Duodenal mucosa (tissue), 2 donors: Measurements from ENCODE around the gene GGTLC2.
"Not testable (repeated sequence)": the region's sequence is repeated elsewhere in the genome, so short reads cannot be mapped to it uniquely, and the experiment has no call there.

Experiments
- H3K27ac ChIP-seq: one replicate; pipeline ENCODE4 v1.7.0; 2013; ENCODE audit warnings: low read depth, low read length
- H3K27me3 ChIP-seq, 2 donors: one replicate each; pipeline ENCODE4 v1.7.0; 2013; ENCODE audit warnings: low read length in 2 of 2, control low read depth in 1 of 2; ENCODE audit not compliant: insufficient read depth in 2 of 2, control insufficient read depth in 1 of 2
- H3K36me3 ChIP-seq, 2 donors: one replicate each; pipeline ENCODE4 v1.7.0; 2013; ENCODE audit warnings: low read length in 2 of 2, control low read depth in 1 of 2; ENCODE audit not compliant: insufficient read depth in 2 of 2, control insufficient read depth in 1 of 2
- H3K4me1 ChIP-seq, 2 donors: one replicate each; pipeline ENCODE4 v1.7.0; 2013; ENCODE audit warnings: low read length in 2 of 2, control low read depth in 1 of 2; ENCODE audit not compliant: insufficient read depth in 2 of 2, control insufficient read depth in 1 of 2
- H3K4me3 ChIP-seq, 2 donors: one replicate each; pipeline ENCODE4 v1.7.0; 2013; ENCODE audit warnings: low read length in 2 of 2, low read depth in 1 of 2
- H3K9ac ChIP-seq, 2 donors: one replicate each; pipeline ENCODE4 v1.7.0; 2013; ENCODE audit warnings: low read length in 2 of 2, low read depth in 1 of 2
- H3K9me3 ChIP-seq, 2 donors: one replicate each; pipeline ENCODE4 v1.7.0; 2013; ENCODE audit warnings: low read length in 2 of 2, control low read depth in 1 of 2; ENCODE audit not compliant: control insufficient read depth in 1 of 2

GGTLC2 gene

DNA sequence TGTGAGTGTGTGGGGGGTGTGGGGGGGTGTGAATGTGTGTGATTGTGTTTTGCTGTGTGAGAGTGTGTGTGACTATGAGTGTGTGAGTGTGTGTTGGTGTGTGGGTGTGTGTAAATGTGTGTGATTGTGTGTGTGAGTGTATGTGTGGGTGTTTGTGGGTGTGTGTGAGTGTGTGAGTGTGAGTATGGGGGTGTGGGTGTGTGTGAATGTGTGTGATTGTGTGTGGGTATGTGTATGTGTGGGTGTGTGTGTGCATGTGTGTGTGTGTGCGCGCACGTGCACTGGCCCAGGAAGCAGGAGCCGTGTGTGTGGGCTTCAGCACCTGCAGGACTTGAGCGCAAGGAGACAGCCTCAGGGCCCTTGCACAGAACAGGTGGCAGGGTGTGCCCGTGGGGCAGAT lies 8.2 kb downstream of the GGTLC2 start:
- not testable (repeated sequence) for H3K27me3 ChIP-seq, H3K4me3 ChIP-seq, H3K9ac ChIP-seq, H3K27ac ChIP-seq, H3K4me1 ChIP-seq, H3K9me3 ChIP-seq, H3K36me3 ChIP-seq

DNA sequence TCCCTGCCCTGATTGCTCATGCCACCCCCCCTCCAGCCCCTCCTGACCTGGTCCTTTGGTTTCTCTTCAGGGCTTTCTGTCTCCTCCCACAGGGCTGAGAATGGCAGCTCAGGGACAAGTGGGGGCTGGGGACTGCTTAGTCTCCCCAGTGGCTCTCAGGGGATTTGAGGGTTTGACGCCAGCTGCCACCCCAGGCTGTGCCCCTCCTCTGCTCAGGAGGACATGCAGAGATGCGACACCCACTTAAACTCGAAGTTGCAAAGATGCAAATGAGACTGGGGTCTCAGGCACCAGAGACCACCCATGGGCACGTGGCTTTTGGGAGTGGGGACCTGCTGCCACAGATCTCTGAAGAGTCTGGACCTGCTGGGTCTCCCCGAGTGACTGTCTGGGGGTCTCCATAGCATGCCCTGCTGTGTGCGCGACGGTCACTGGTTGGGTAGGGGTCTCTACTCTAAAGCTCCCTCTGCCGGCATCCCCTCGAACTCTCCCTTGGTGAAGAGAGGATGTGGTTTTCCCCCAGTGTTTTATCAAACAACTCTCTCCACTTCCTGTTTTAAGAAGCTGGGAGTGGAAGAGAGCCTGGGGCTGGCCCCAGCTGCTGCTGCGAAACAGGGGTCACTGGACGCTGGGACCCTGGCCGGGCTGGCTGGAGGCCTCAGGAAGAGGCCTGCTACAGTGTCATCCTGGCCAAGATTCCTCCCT lies 9.4 kb downstream of the GGTLC2 start:
- not testable (repeated sequence) for H3K4me3 ChIP-seq, H3K27ac ChIP-seq, H3K9me3 ChIP-seq, H3K9ac ChIP-seq, H3K27me3 ChIP-seq, H3K4me1 ChIP-seq, H3K36me3 ChIP-seq

DNA sequence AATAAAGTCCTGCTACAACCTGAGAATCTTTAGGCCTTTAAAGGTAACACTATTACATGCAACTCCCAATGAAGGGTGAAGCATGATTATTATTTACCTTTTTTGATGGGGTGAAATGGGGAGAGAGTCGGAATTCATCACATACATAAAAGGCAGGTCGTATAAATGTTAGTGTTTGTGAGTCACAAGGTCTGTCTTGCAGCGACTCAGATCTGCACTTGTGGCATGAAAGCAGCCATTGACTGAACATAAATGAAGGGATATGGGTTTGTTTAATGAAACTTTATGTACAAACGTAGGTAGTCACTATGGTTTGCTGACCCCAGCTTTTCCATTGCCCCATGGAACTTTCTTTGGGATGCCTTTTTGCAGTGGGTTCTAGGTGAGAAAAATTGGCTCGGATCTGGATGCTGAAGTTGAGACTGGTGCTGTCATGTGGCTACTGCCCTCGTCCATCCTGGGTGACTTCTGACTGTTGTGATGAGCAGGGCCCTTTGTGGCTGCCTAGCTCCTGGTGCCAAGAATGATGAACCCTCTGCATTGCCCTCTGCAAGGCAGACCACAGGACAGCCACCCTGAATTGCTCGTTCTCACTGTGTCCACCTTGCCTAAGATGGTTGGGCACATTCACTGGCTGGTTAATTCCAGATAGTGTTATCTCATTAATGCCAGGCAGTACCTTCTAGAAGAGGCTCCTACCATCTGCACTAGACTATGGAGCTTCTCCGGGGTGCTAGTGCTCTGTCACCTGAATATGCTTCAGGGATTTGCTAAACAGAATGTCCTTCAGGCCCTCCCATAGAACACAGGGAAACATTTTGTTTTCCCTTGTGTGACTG lies 11.3 kb downstream of the GGTLC2 start:
- no peak overlapping the region for H3K9ac ChIP-seq
- H3K36me3 ChIP-seq, result no peaks in the 10 kb centered on the region
- no peak overlapping the region for H3K27ac ChIP-seq

DNA sequence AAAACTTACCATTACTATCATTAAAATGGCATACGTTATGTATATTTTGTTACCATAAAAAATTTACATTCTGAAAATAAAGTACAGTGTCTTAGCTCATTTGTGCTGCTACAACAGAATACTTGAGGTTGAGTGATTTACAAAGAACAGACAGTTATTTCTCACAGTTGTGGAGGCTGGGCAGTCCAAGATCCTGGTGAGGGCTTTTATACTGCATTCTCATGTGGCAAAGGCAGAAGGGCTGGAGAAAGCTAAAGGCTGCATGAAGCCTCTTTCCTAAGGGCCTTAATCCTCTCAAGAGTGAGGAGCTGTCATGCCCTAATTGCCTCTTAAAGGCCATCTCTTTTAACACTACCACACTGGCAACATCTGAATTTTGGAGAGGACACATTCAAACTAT lies 13.3 kb downstream of the GGTLC2 start:
- Histone ChIP-seq H3K27me3 (no peaks in the 10 kb centered on the region), H3K4me1 (no peaks in the 10 kb centered on the region), H3K9ac (no peak overlapping the region), H3K27ac (no peak overlapping the region), H3K4me3 (no peak overlapping the region), H3K36me3 (no peaks in the 10 kb centered on the region), H3K9me3 (no peaks in the 10 kb centered on the region)

More for the DNA sequence above, 11.3 kb downstream of the GGTLC2 start:
- Histone ChIP-seq H3K4me3 (no peak overlapping the region), H3K9me3 (no peaks in the 10 kb centered on the region), H3K27me3 (no peaks in the 10 kb centered on the region), H3K4me1 (no peaks in the 10 kb centered on the region)

DNA sequence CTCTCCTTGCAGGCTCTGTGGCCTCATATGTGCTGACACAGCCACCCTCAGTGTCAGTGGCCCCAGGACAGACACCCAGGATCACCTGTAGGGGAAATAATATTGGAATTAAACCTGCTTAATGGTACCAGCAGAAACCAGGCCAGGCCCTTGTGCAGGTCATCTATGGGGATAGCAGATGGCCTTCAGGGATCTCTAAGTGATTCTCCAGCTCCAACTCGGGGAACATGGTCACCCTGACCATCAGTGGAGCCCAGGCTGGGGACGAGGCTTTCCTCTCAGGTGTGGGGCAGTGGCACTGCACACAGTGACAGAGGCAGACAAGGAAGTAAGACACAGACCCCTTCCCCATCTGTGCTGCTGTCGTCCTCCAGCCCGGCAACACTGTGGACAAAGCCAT lies 16.9 kb downstream of the GGTLC2 start:
- no peaks in the 10 kb centered on the region for H3K36me3 ChIP-seq
- H3K27ac ChIP-seq, result no peak overlapping the region
- no peak overlapping the region for H3K9ac ChIP-seq
- H3K4me3 ChIP-seq, result no peak overlapping the region
- H3K9me3 ChIP-seq, result no peaks in the 10 kb centered on the region
- no peaks in the 10 kb centered on the region for H3K4me1 ChIP-seq
- H3K27me3 ChIP-seq, result no peaks in the 10 kb centered on the region

DNA sequence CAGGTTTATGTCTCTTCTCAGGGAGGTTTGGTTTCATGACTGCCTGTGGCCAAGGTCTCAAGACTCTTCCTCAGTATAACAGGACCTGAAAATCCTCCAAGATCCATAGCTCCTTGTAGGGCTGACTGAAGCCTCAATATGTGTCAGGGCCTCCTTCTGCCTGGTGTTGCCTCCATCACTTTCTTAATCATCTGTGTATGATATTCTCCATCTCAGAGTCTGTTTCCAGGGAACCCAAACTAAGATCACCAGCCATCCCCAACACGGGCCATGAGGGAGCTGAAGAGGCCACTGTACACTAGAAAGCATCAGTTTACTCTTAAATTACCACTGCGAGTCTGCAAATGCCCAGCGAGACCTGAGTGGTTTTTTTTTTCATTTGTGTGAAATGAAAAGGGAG lies 17.7 kb downstream of the GGTLC2 start:
- Histone ChIP-seq H3K9me3 (no peaks in the 10 kb centered on the region), H3K9ac (no peak overlapping the region)

DNA sequence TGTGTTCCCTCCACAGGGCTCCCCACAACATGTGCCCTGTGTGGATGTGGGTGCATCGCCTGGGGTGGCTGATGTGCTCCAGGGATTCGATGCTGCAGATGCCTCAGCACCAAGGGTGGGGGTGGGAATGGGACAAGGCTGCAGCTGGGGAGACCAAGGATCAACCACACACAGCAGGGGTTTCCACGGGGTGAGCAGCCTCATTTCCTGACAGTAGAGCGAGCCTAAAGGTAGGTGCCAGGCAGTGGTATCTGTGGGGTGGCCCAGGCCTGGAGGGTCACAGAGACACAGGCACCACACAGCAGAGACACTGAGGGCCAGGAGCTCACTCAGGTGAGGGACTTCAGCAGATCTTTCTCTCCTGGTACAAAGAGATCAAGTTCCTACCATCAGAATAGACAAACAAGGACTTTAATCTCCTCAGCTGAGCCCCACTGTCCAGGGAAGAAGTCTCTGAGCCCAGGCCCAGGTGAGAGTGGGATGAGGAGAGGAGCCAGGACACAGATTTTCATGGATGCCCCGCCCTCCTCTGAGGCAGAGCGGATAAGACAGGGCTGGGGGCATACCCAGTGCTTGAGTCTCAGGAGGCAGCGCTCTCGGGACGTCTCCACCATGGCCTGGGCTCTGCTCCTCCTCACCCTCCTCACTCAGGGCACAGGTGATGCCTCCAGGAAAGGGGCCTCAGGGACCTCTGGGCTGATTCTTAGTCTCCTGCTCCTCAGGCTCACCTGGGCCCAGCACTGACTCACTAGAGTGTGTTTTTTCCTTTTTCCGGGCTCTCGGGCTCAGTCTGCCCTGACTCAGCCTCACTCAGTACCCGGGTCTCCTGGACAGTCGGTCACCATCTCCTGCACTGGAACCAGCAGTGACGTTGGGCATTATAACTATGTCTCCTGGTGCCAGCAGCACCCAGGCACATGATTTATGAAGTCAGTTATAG lies 19.7 kb downstream of the GGTLC2 start:
- Histone ChIP-seq H3K27ac (no peak overlapping the region), H3K27me3 (no peaks in the 10 kb centered on the region), H3K9ac (no peak overlapping the region), H3K36me3 (no peaks in the 10 kb centered on the region), H3K9me3 (no peaks in the 10 kb centered on the region), H3K4me3 (no peak overlapping the region), H3K4me1 (peaks cover 0 to 3% of the 10 kb centered on the region in 2 donors)

More for the DNA sequence above, 17.7 kb downstream of the GGTLC2 start:
- Histone ChIP-seq H3K27me3 (no peaks in the 10 kb centered on the region), H3K27ac (no peak overlapping the region), H3K4me1 (peaks cover 0 to 3% of the 10 kb centered on the region in 2 donors), H3K36me3 (no peaks in the 10 kb centered on the region), H3K4me3 (no peak overlapping the region)

DNA sequence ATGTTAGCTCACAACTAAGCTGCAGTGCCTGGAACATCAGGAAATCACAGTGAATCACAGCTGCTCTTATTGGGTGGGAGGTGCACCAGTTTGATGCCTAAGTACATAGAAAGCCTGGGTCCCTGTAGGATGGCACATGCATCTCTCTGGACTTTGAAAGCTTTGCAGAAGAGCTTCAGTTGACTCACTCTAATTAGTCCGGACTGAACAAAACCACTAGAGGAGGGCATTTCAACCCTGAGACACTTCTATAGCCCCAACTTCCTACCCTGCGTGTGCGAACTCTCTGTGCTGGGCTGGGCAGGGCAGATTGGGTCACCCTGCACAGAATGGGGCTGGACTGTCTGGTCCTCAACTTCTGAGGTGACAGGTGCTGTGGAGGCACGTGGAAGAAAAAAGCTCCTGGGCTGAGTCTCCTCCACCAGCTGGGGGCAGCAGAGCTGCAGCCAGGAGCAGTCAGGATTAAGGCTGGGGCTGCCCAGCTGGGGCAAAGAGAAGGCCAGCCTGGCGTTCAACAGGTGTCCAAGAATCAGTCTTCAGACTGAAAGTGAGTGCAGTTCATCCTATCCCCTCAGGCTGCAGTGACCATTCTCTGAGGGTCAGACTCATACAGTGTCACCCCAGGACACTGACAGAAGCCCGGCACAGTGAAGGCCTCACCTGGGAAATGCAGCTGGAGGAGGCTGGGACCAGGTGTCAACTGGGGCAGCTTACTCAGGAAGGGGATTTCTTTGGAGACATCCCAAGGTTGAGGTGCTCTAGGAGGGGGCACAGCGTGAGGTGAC lies 22.1 kb downstream of the GGTLC2 start:
- H3K36me3 ChIP-seq, result no peaks in the 10 kb centered on the region
- no peak overlapping the region for H3K4me3 ChIP-seq
- H3K27ac ChIP-seq, result no peak overlapping the region
- no peak overlapping the region for H3K9ac ChIP-seq
- peaks cover 0 to 3% of the 10 kb centered on the region in 2 donors for H3K4me1 ChIP-seq
- H3K27me3 ChIP-seq, result no peaks in the 10 kb centered on the region
- H3K9me3 ChIP-seq, result no peaks in the 10 kb centered on the region

DNA sequence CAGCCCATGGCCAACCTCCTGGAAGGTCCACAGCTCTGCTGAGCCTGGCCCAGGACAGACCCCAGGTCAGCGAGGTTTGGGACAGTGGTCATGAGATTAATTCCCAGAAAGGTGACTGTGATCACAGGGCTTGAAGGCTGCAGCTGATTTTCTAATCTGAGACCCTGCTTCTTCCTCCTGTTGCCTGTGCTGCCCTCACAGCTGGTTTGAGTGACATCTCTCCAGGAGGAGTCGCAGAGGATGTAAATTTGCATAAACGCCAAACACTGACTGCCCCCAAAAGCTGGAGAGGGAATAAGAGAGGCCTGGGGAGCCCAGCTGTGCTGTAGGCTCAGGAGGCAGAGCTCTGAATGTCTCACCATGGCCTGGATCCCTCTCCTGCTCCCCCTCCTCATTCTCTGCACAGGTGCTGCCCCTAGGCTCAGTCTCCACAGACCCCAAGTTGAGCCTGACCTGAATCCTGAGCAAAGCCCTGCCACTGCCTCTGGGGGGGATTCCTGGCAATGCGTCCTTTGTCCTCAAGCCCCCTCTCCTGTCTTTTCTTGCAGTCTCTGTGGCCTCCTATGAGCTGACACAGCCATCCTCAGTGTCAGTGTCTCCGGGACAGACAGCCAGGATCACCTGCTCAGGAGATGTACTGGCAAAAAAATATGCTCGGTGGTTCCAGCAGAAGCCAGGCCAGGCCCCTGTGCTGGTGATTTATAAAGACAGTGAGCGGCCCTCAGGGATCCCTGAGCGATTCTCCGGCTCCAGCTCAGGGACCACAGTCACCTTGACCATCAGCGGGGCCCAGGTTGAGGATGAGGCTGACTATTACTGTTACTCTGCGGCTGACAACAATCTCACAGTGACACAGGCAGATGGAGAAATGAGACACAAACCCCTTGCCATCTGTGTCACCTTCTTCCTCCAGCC lies 23.8 kb downstream of the GGTLC2 start:
- Histone ChIP-seq H3K36me3 (no peaks in the 10 kb centered on the region), H3K27ac (no peak overlapping the region), H3K9me3 (no peaks in the 10 kb centered on the region), H3K4me1 (peaks cover 0 to 3% of the 10 kb centered on the region in 2 donors), H3K27me3 (no peaks in the 10 kb centered on the region), H3K9ac (no peak overlapping the region), H3K4me3 (no peak overlapping the region)
